Erythroblast (primary cell): ENCODE measurements around the gene SHISA6.

Source experiments
- GATA1 ChIP-seq: IDR thresholded peaks from 2 replicates; pipeline ENCODE4 v1.6.1; 2011; ENCODE audit warnings: low read depth, mild to moderate bottlenecking, control low read depth, low read length, moderate library complexity
- POLR2A ChIP-seq: IDR thresholded peaks from 2 replicates; pipeline ENCODE4 v1.6.1; 2011; ENCODE audit warnings: mild to moderate bottlenecking, low read length

DNA sequence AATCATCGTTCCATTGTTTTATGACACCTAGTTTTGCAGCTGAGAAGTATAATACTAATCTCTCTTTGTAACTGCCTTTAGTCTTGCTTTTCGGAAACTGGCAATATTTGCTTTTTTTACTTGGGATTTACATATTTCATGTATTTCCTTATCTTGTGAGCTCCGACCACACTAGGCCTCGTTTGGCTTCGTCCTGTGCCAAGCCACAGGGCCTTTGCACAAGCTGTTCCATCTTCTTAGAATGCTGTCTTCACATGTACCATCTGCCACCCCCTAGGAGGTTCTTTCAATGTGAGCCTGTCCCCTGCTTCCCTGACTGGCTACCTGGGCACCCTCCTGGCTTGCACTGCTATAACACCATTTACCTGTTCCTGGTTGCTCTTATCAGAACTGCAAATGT lies 77.2 kb downstream of the SHISA6 start:
- TF ChIP-seq POLR2A: no peak
- no peak for TF ChIP-seq GATA1
